BE2C (cell line): Measurements from ENCODE around the gene FSTL4.

Experiments used
- DNase-seq: peaks from one replicate; pipeline ENCODE4 v3.0.0-alpha.2; 2020
- H3K27me3 ChIP-seq: fragments of 250-450 bp; sonication (Bioruptor Pico); 2 replicates; pipeline ENCODE4 v1.5.1; 2020; ENCODE audit warnings: mild to moderate bottlenecking
- H3K36me3 ChIP-seq: fragments of 250-450 bp; sonication (Bioruptor Pico); 2 replicates; pipeline ENCODE4 v1.5.1; 2020; ENCODE audit warnings: mild to moderate bottlenecking
- H3K4me1 ChIP-seq: fragments of 250-450 bp; sonication (Bioruptor Pico); 2 replicates; pipeline ENCODE4 v1.5.1; 2020
- H3K4me3 ChIP-seq: 2 replicates; pipeline ENCODE4 v1.5.1; 2011; ENCODE audit warnings: low read depth, low read length
- H3K9me3 ChIP-seq: fragments of 250-450 bp; sonication (Bioruptor Pico); 2 replicates; pipeline ENCODE4 v1.5.1; 2020
- CTCF ChIP-seq: IDR thresholded peaks from 2 replicates; pipeline ENCODE4 v1.5.1; 2012; ENCODE audit warnings: mild to moderate bottlenecking, low read depth, low read length

The FSTL4 gene

DNA sequence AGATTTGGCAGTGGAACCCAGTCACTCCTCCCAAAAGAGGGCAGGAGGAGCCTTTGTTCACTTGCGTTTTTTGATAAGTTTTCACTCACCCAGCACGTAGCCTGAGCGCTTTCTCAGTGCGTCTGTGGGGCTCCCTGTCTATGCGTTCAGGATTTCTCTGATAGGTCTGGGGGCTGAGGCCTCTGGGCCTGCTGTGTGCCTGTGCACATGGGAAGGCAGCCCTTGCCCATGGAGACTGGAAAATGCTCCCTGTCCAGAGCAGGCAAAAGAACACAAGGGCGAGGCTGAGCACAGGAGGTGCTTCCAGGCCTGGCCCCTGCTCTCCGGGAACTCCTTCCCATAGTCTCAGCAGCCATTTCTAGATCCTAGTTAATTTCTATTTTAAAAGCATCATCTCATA, 249.9 kb downstream of the FSTL4 start:
- Histone ChIP-seq H3K4me1 (no peaks in the 10 kb centered on the region), H3K27me3 (no peaks in the 10 kb centered on the region), H3K36me3 (no peaks in the 10 kb centered on the region), H3K9me3 (no peaks in the 10 kb centered on the region), H3K4me3 (no peak overlapping the region)
- no peak for DNase-seq
- TF ChIP-seq CTCF, result no peak

DNA sequence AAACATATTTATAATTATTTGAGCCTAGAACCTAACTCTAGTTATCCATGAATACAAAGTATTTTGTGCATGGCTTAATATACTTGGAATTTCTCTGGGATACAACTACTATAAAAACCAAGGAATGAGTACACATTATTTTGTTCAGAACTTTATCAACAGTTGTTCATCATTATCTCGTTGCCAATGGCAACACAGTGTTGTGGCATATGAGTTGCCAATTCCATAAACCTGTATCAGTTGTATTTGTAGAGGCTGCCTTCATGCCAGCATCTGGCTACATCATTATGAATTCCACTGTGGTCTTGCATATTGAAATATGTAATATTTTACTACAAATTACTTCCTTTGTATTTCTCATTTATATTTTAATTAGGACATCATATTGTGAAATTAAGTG, 250.4 kb downstream of the FSTL4 start:
- DNase-seq, result no peak
- no peak for TF ChIP-seq CTCF

GRCh38 chr5:133360693-133361472, 251.5 kb downstream of the FSTL4 start:
- no peaks in the 10 kb centered on the region for H3K36me3 ChIP-seq
- H3K4me1 ChIP-seq, result no peaks in the 10 kb centered on the region
- no peak for DNase-seq
- H3K4me3 ChIP-seq, result no peak overlapping the region
- TF ChIP-seq CTCF, result no peak
- H3K9me3 ChIP-seq, result no peaks in the 10 kb centered on the region
- H3K27me3 ChIP-seq, result no peaks in the 10 kb centered on the region

More for the DNA sequence above, 250.4 kb downstream of the FSTL4 start:
- Histone ChIP-seq H3K4me1 (no peaks in the 10 kb centered on the region), H3K4me3 (no peak overlapping the region), H3K27me3 (no peaks in the 10 kb centered on the region), H3K36me3 (no peaks in the 10 kb centered on the region), H3K9me3 (no peaks in the 10 kb centered on the region)

DNA sequence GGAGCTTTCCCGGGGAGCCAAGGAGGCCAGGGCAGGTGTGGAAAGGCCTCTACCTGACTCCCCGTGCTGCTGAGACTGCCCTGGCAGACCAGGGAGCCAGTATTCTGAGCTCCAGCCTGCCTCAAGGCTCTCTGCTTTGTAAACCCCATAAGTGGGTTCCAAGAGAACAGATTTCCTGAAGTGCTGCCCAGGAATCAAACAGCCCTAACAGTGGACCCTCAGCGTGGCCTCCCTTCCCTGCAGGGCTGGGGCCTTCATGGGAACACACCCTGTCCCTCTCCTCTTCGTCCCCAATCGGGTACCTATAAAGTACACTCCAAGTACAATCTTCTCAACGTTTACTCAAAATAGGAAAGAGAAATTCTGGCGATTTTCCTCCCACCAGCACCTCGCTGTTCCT, 252.5 kb downstream of the FSTL4 start:
- no peak for DNase-seq
- no peaks in the 10 kb centered on the region for H3K36me3 ChIP-seq
- no peak for TF ChIP-seq CTCF
- no peaks in the 10 kb centered on the region for H3K9me3 ChIP-seq
- H3K27me3 ChIP-seq, result no peaks in the 10 kb centered on the region
- no peaks in the 10 kb centered on the region for H3K4me1 ChIP-seq
- no peak overlapping the region for H3K4me3 ChIP-seq

GRCh38 chr5:133358271-133358670, 254.1 kb downstream of the FSTL4 start:
- TF ChIP-seq CTCF, result no peak
- Histone ChIP-seq H3K9me3 (no peaks in the 10 kb centered on the region), H3K4me1 (no peaks in the 10 kb centered on the region), H3K36me3 (no peaks in the 10 kb centered on the region), H3K4me3 (no peak overlapping the region), H3K27me3 (no peaks in the 10 kb centered on the region)
- no peak for DNase-seq

DNA sequence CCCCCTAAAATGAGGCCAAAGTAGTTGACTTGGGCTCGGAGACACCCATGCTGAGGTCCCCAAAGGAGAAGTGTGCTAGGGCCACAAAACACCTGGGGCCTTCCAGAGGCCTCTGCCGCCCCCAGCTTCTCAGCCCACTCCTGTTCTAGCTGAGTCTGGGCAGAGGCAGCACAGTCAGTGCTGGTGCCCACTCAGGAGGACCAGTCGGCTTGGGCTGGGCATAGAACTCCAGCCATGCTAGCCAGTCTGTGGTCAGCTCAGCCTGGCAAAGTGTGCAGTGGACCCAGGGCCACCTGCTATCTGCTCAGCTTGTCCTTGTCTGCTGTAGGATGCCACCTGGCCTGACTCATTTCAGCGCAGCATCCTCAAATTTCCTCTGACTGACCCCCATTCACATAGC, 254.6 kb downstream of the FSTL4 start:
- no peak for DNase-seq
- Histone ChIP-seq H3K4me3 (no peak overlapping the region), H3K9me3 (no peaks in the 10 kb centered on the region), H3K36me3 (no peaks in the 10 kb centered on the region), H3K27me3 (no peaks in the 10 kb centered on the region), H3K4me1 (no peaks in the 10 kb centered on the region)
- no peak for TF ChIP-seq CTCF
